ENCODE data around the gene OPCML.

The OPCML gene

GRCh38 chr11:133215596-133216230, 316.6 kb downstream of the OPCML start:
- H3K36me3 ChIP-seq (replicated peaks; ENCODE audit: insufficient read depth, low read length) = no peaks in the 10 kb centered on the region
- H3K9ac ChIP-seq (ENCODE audit: low read length) = no peak overlapping the region
- no peaks in the 10 kb centered on the region for H3K4me1 ChIP-seq (ENCODE audit: low read length)
- H3K27me3 ChIP-seq (replicated peaks; ENCODE audit: insufficient read depth, low read length) = no peaks in the 10 kb centered on the region
- no peaks in the 10 kb centered on the region for H3K9me2 ChIP-seq (replicated peaks; ENCODE audit: insufficient read depth, low read length)
- H3K4me3 ChIP-seq (ENCODE audit: low read length) = no peak overlapping the region
- TF ChIP-seq CTCF (IDR thresholded peaks at IDR 0.05; ENCODE audit: low read length) (no peak), EZH2 (optimal IDR thresholded peaks at IDR 0.05; ENCODE audit: low read depth, low read length) (no peak), EZH2phosphoT487 (IDR thresholded peaks at IDR 0.05; ENCODE audit: low read length) (no peak)
- H3K4me2 ChIP-seq (ENCODE audit: low read depth, low read length) = no peak overlapping the region
- H3K27ac ChIP-seq (ENCODE audit: low read length) = no peak overlapping the region
- H3K79me2 ChIP-seq (ENCODE audit: low read length) = no peaks in the 10 kb centered on the region
- no peaks in the 10 kb centered on the region for H3F3A ChIP-seq (ENCODE audit: insufficient read depth, low read length)
- H3K9me3 ChIP-seq (replicated peaks; ENCODE audit: insufficient read depth, low read length) = no peaks in the 10 kb centered on the region
- DNase-seq = no peak
- no peaks in the 10 kb centered on the region for H4K20me1 ChIP-seq (ENCODE audit: insufficient read depth, low read length)
- H2AFZ ChIP-seq (ENCODE audit: low read length) = no peak overlapping the region

DNA sequence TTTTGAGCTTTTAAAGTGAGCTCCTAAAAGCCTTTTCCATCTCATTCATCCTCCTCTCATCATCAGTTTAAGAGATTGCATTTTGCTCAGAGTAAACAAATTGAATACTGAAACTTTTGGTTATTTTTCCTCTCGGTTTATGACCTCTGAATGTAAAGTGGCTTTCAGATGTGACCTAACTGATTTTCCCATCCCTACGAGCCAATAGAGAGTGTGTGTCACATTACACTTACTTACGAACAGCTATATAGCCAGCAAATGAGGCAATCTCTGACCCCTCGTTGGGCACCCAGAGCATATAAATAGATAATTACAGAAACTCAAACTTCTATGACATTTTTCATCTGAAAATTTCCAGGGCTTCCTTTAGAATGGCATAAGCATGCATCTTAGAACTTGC, 317.7 kb downstream of the OPCML start:
- Histone ChIP-seq H3K9me2 (replicated peaks; ENCODE audit: insufficient read depth, low read length) (no peaks in the 10 kb centered on the region), H3K9ac (ENCODE audit: low read length) (no peak overlapping the region), H2AFZ (ENCODE audit: low read length) (no peak overlapping the region), H4K20me1 (ENCODE audit: insufficient read depth, low read length) (no peaks in the 10 kb centered on the region), H3K27ac (ENCODE audit: low read length) (no peak overlapping the region), H3K27me3 (replicated peaks; ENCODE audit: insufficient read depth, low read length) (no peaks in the 10 kb centered on the region), H3K4me1 (ENCODE audit: low read length) (no peaks in the 10 kb centered on the region), H3K4me3 (ENCODE audit: low read length) (no peak overlapping the region), H3K4me2 (ENCODE audit: low read depth, low read length) (no peak overlapping the region), H3K36me3 (replicated peaks; ENCODE audit: insufficient read depth, low read length) (no peaks in the 10 kb centered on the region), H3K9me3 (replicated peaks; ENCODE audit: insufficient read depth, low read length) (no peaks in the 10 kb centered on the region), H3F3A (ENCODE audit: insufficient read depth, low read length) (no peaks in the 10 kb centered on the region), H3K79me2 (ENCODE audit: low read length) (no peaks in the 10 kb centered on the region)
- DNase-seq = no peak
- TF ChIP-seq EZH2 (optimal IDR thresholded peaks at IDR 0.05; ENCODE audit: low read depth, low read length) = no peak
- no peak for TF ChIP-seq EZH2phosphoT487 (IDR thresholded peaks at IDR 0.05; ENCODE audit: low read length)
- TF ChIP-seq CTCF (IDR thresholded peaks at IDR 0.05; ENCODE audit: low read length) = no peak

- no peaks in the 10 kb centered on the region for H3F3A ChIP-seq (ENCODE audit: insufficient read depth, low read length)
- no peaks in the 10 kb centered on the region for H3K4me1 ChIP-seq (ENCODE audit: low read length)
- H3K9me3 ChIP-seq (replicated peaks; ENCODE audit: insufficient read depth, low read length) = no peaks in the 10 kb centered on the region
- H3K9ac ChIP-seq (ENCODE audit: low read length) = no peak overlapping the region
- no peak overlapping the region for H3K4me3 ChIP-seq (ENCODE audit: low read length)
- H3K9me2 ChIP-seq (replicated peaks; ENCODE audit: insufficient read depth, low read length) = no peaks in the 10 kb centered on the region
- no peak overlapping the region for H2AFZ ChIP-seq (ENCODE audit: low read length)
- H3K27me3 ChIP-seq (replicated peaks; ENCODE audit: insufficient read depth, low read length) = no peaks in the 10 kb centered on the region
- no peak overlapping the region for H3K27ac ChIP-seq (ENCODE audit: low read length)
- H4K20me1 ChIP-seq (ENCODE audit: insufficient read depth, low read length) = no peaks in the 10 kb centered on the region
- H3K36me3 ChIP-seq (replicated peaks; ENCODE audit: insufficient read depth, low read length) = no peaks in the 10 kb centered on the region
- no peak for TF ChIP-seq EZH2phosphoT487 (IDR thresholded peaks at IDR 0.05; ENCODE audit: low read length)
- TF ChIP-seq CTCF (IDR thresholded peaks at IDR 0.05; ENCODE audit: low read length) = no peak
- no peak for TF ChIP-seq EZH2 (optimal IDR thresholded peaks at IDR 0.05; ENCODE audit: low read depth, low read length)
- no peak overlapping the region for H3K4me2 ChIP-seq (ENCODE audit: low read depth, low read length)
- DNase-seq = no peak
- no peaks in the 10 kb centered on the region for H3K79me2 ChIP-seq (ENCODE audit: low read length)
Observed at GRCh38 chr11:133212201-133212600, 320.1 kb downstream of the OPCML start.
